CD4-positive, alpha-beta memory T cell (primary cell): ENCODE measurements around the gene SYNPR. TPM values are rescaled to one million over a fixed set of nuclear protein-coding genes. Genes with fewer than 3 reads are reported as not detected.
A peak's percentile ranks its signal among the peaks of the same experiment; 100 is the strongest.

Source experiments
- CTCF ChIA-PET: fragments of 350-600 bp; sonication (Branson Sonifier 250); formaldehyde crosslinking; loops from one replicate; lab custom pipeline; 2021; ENCODE audit warnings: inconsistent platforms; ENCODE audit not compliant: partially characterized antibody; lab: Charles Lee
- POLR2A ChIA-PET: fragments of 350-600 bp; sonication (Branson Sonifier 250); formaldehyde crosslinking; loops from one replicate; lab custom pipeline; 2021; ENCODE audit not compliant: partially characterized antibody; lab: Charles Lee
- DNase-seq, 5 donors: peaks; one replicate each; pipeline versions ENCODE4 v3.0.0 to v3.0.0-alpha.2; 2020 to 2022; ENCODE audit warnings: mixed read lengths in 1 of 5
- H3K27ac ChIP-seq: one replicate; pipeline ENCODE4 v1.7.0; 2013; ENCODE audit warnings: low read depth, low read length
- H3K27me3 ChIP-seq: 2 replicates; pipeline ENCODE4 v1.7.0; 2013; ENCODE audit warnings: mild to moderate bottlenecking, low read length, moderate library complexity; ENCODE audit not compliant: insufficient read depth
- H3K36me3 ChIP-seq: 2 replicates; pipeline ENCODE4 v1.7.0; 2013; ENCODE audit warnings: mild to moderate bottlenecking, low read length, moderate library complexity; ENCODE audit not compliant: insufficient read depth
- H3K4me1 ChIP-seq: 2 replicates; pipeline ENCODE4 v1.7.0; 2013; ENCODE audit warnings: mild to moderate bottlenecking, low read length, moderate library complexity; ENCODE audit not compliant: insufficient read depth
- H3K4me3 ChIP-seq, 2 donors: one replicate each; pipeline ENCODE4 v1.7.0; 2013; ENCODE audit warnings: low read length in 2 of 2, mild to moderate bottlenecking in 1 of 2
- H3K9me3 ChIP-seq, 2 donors: one replicate each; pipeline ENCODE4 v1.7.0; 2013; ENCODE audit warnings: low read length in 2 of 2, control low read depth in 1 of 2; ENCODE audit not compliant: control insufficient read depth in 1 of 2
- H3K27ac Mint-ChIP-seq, 7 donors: one replicate each; pipeline ENCODE4 v1.8.0; 2020 to 2021; ENCODE audit warnings: mixed read lengths in 7 of 7, mild to moderate bottlenecking in 6 of 7, inconsistent platforms in 3 of 7, moderate library complexity in 3 of 7
- H3K27me3 Mint-ChIP-seq, 2 donors: one replicate each; pipeline ENCODE4 v1.8.0; 2020 to 2021; ENCODE audit warnings: mixed read lengths in 2 of 2
- H3K36me3 Mint-ChIP-seq, 2 donors: one replicate each; pipeline ENCODE4 v1.8.0; 2020 to 2021; ENCODE audit warnings: mixed read lengths in 2 of 2, inconsistent platforms in 1 of 2, mild to moderate bottlenecking in 1 of 2
- H3K4me1 Mint-ChIP-seq, 4 donors: one replicate each; pipeline ENCODE4 v1.8.0; 2020 to 2021; ENCODE audit warnings: mixed read lengths in 4 of 4, mild to moderate bottlenecking in 1 of 4
- H3K4me3 Mint-ChIP-seq, 8 donors: one replicate each; pipeline ENCODE4 v1.8.0; 2020 to 2021; ENCODE audit warnings: mixed read lengths in 8 of 8, mild to moderate bottlenecking in 7 of 8, moderate library complexity in 6 of 8, inconsistent platforms in 3 of 8
- H3K9me3 Mint-ChIP-seq, 8 donors: one replicate each; pipeline ENCODE4 v1.8.0; 2020 to 2021; ENCODE audit warnings: mixed read lengths in 8 of 8, mild to moderate bottlenecking in 5 of 8, inconsistent platforms in 3 of 8, moderate library complexity in 1 of 8
- intact Hi-C: fragments of 100-400 bp; cut with micrococcal nuclease; formaldehyde crosslinking; loops from one replicate; pipeline ENCODE4 v1.15.1; 2023
- polyA plus RNA-seq, 2 donors: library from polyadenylated mRNA; unstranded; fragments of 300-500 nt; fragmentation: Illumina TruSeq; gene quantifications; one replicate each; pipeline ENCODE4 v1.2.3, GENCODE V29; 2021
- total RNA-seq, 2 experiments: library from RNA; stranded (reverse); gene quantifications; one replicate each; pipeline ENCODE4 v1.2.3, GENCODE V29; 2021

SYNPR gene
- total and polyA plus RNA-seq, 4 experiments from 2014 or later: not detected

- ChIA-PET POLR2A (no interaction called here), CTCF (no interaction called here)
- H3K27ac ChIP-seq: no peak overlapping the region
- Mint-ChIP-seq H3K27me3 (no peaks in the 10 kb centered on the region), H3K4me1 (no peaks in the 10 kb centered on the region), H3K36me3 (no peaks in the 10 kb centered on the region), H3K27ac (no peak overlapping the region), H3K4me3 (no peak overlapping the region), H3K9me3 (peaks cover 0 to 6% (median 0%) of the 10 kb centered on the region in 8 donors)
- H3K9me3 ChIP-seq: no peaks in the 10 kb centered on the region
- no peaks in the 10 kb centered on the region for H3K27me3 ChIP-seq
- no peaks in the 10 kb centered on the region for H3K36me3 ChIP-seq
- H3K4me3 ChIP-seq: no peak overlapping the region
- H3K4me1 ChIP-seq: no peaks in the 10 kb centered on the region
- intact Hi-C loops: no loop called here
- no peak for DNase-seq
These were observed 112.7 kb downstream of the SYNPR start for GRCh38 chr3:63390710-63391230.

- Mint-ChIP-seq H3K4me3 (no peak overlapping the region), H3K36me3 (no peaks in the 10 kb centered on the region), H3K9me3 (peaks cover 0 to 3% (median under 1%) of the 10 kb centered on the region in 8 donors), H3K4me1 (no peaks in the 10 kb centered on the region), H3K27ac (no peak overlapping the region), H3K27me3 (no peaks in the 10 kb centered on the region)
- Histone ChIP-seq H3K36me3 (no peaks in the 10 kb centered on the region), H3K4me3 (no peak overlapping the region), H3K27me3 (no peaks in the 10 kb centered on the region), H3K9me3 (no peaks in the 10 kb centered on the region), H3K27ac (no peak overlapping the region), H3K4me1 (no peaks in the 10 kb centered on the region)
- ChIA-PET CTCF (no interaction called here), POLR2A (no interaction called here)
- intact Hi-C loops: no loop called here
- DNase-seq: no peak
These were observed 117.9 kb downstream of the SYNPR start for GRCh38 chr3:63395960-63396359.

- Histone ChIP-seq H3K4me1 (no peaks in the 10 kb centered on the region), H3K9me3 (no peaks in the 10 kb centered on the region), H3K36me3 (no peaks in the 10 kb centered on the region), H3K4me3 (no peak overlapping the region), H3K27ac (no peak overlapping the region), H3K27me3 (no peaks in the 10 kb centered on the region)
- Mint-ChIP-seq H3K4me1 (no peaks in the 10 kb centered on the region), H3K27ac (no peak overlapping the region), H3K9me3 (peaks cover 0 to 5% (median 1%) of the 10 kb centered on the region in 8 donors), H3K36me3 (no peaks in the 10 kb centered on the region), H3K27me3 (no peaks in the 10 kb centered on the region), H3K4me3 (peak overlapping the region in 1 of 8 donors; percentile 3)
- no peak for DNase-seq
- ChIA-PET CTCF (no interaction called here), POLR2A (no interaction called here)
- intact Hi-C loops: no loop called here
These were observed 122.2 kb downstream of the SYNPR start for GRCh38 chr3:63400246-63400860.

DNA sequence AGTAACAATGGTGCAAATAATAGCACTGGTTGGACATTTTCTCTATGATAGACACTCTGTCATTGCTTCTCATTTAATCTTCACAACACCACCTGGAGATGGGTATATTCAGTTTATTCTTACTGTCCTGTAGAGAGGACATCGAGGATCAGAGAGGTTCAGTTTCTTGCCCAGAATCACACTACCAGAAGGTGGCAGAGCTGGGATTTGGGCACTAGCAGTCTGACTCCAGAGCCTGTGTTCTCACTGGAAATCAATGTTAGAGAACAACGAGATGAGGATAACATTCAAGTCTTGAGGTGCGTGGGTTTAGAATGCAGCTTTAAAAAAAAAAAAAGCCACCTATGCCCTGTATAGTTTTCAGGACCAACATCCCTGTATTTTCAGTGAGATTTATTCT is 127.8 kb downstream of the SYNPR start:
- Mint-ChIP-seq H3K27me3 (no peaks in the 10 kb centered on the region), H3K36me3 (no peaks in the 10 kb centered on the region), H3K4me3 (no peak overlapping the region), H3K9me3 (peaks cover 0 to 5% (median 2%) of the 10 kb centered on the region in 8 donors), H3K27ac (no peak overlapping the region), H3K4me1 (no peaks in the 10 kb centered on the region)
- Histone ChIP-seq H3K4me3 (no peak overlapping the region), H3K27me3 (no peaks in the 10 kb centered on the region), H3K9me3 (no peaks in the 10 kb centered on the region), H3K36me3 (no peaks in the 10 kb centered on the region), H3K27ac (no peak overlapping the region), H3K4me1 (no peaks in the 10 kb centered on the region)
- ChIA-PET CTCF (no interaction called here), POLR2A (no interaction called here)
- DNase-seq: no peak
- intact Hi-C loops: no loop called here

DNA sequence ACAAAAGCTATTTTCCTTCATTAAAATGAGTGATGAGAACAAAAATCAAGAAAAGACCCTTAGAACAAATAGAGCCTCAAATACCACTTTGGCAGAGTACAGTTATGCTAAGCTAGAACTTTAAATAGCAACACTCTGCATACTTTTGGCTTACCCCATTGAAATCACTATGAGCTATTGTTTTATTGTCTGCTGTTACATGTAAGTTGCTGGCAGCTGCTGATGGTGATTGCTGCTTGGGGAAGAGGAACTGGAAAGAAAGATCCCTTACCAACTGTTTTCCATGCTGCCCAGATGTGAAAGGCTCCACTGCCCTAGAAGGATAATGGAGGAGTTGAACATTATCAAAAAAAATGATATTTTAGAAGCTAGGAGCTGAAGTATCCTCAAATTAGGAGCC is 135.4 kb downstream of the SYNPR start:
- H3K36me3 ChIP-seq: no peaks in the 10 kb centered on the region
- H3K27me3 ChIP-seq: no peaks in the 10 kb centered on the region
- intact Hi-C loops: no loop called here
- H3K27me3 Mint-ChIP-seq: no peaks in the 10 kb centered on the region
- no peaks in the 10 kb centered on the region for H3K4me1 Mint-ChIP-seq
- no peak overlapping the region for H3K4me3 Mint-ChIP-seq
- no peak overlapping the region for H3K4me3 ChIP-seq
- no peaks in the 10 kb centered on the region for H3K4me1 ChIP-seq
- no peak overlapping the region for H3K27ac ChIP-seq
- no peak overlapping the region for H3K27ac Mint-ChIP-seq
- CTCF ChIA-PET: no interaction called here
- peaks cover 0 to 3% (median 0%) of the 10 kb centered on the region in 8 donors for H3K9me3 Mint-ChIP-seq
- DNase-seq: no peak
- H3K9me3 ChIP-seq: no peaks in the 10 kb centered on the region
- H3K36me3 Mint-ChIP-seq: no peaks in the 10 kb centered on the region
- POLR2A ChIA-PET: no interaction called here

DNA sequence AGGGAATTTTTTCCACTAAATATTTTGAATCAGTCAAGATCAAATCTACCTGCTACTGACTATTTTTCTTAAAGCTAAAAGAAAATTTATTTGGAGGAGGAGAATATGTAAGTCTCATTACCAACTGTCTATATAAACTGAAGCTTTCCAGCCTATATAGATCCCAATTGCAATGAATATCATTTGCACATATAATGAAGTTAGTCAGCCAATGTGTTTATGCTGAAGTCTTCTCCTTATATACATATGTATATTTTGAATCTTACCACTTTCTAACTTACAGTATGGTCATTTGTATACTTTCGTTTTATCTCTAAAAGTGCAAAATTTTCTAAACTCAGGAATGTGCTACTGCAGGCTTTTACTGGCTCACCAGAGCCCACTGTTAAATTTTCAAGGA is 136.5 kb downstream of the SYNPR start:
- Mint-ChIP-seq H3K36me3 (no peaks in the 10 kb centered on the region), H3K9me3 (no peaks in the 10 kb centered on the region), H3K4me3 (no peak overlapping the region), H3K4me1 (no peaks in the 10 kb centered on the region), H3K27ac (no peak overlapping the region), H3K27me3 (no peaks in the 10 kb centered on the region)
- Histone ChIP-seq H3K4me3 (no peak overlapping the region), H3K27me3 (no peaks in the 10 kb centered on the region), H3K9me3 (no peaks in the 10 kb centered on the region), H3K36me3 (no peaks in the 10 kb centered on the region), H3K4me1 (no peaks in the 10 kb centered on the region), H3K27ac (no peak overlapping the region)
- CTCF ChIA-PET: no interaction called here
- POLR2A ChIA-PET: no interaction called here
- intact Hi-C loops: no loop called here
- no peak for DNase-seq

GRCh38 chr3:63429905-63430304 is 151.8 kb downstream of the SYNPR start:
- H3K27me3 Mint-ChIP-seq: peaks cover 0 to 2% of the 10 kb centered on the region in 2 donors
- intact Hi-C loops: no loop called here
- DNase-seq: no peak
- no peaks in the 10 kb centered on the region for H3K36me3 Mint-ChIP-seq
- H3K4me3 ChIP-seq: no peak overlapping the region
- H3K36me3 ChIP-seq: no peaks in the 10 kb centered on the region
- H3K27ac Mint-ChIP-seq: no peak overlapping the region
- no peak overlapping the region for H3K27ac ChIP-seq
- H3K9me3 ChIP-seq: no peaks in the 10 kb centered on the region
- no peaks in the 10 kb centered on the region for H3K4me1 Mint-ChIP-seq
- no peaks in the 10 kb centered on the region for H3K4me1 ChIP-seq
- ChIA-PET CTCF (no interaction called here), POLR2A (no interaction called here)
- no peak overlapping the region for H3K4me3 Mint-ChIP-seq
- H3K27me3 ChIP-seq: no peaks in the 10 kb centered on the region
- H3K9me3 Mint-ChIP-seq: peaks cover 0 to 3% (median 0%) of the 10 kb centered on the region in 8 donors
